Measurements from ENCODE around the gene CASQ2.
"Not testable (repeated sequence)": the region's sequence is repeated elsewhere in the genome, so short reads cannot be mapped to it uniquely, and the experiment has no call there.

CASQ2 gene

DNA sequence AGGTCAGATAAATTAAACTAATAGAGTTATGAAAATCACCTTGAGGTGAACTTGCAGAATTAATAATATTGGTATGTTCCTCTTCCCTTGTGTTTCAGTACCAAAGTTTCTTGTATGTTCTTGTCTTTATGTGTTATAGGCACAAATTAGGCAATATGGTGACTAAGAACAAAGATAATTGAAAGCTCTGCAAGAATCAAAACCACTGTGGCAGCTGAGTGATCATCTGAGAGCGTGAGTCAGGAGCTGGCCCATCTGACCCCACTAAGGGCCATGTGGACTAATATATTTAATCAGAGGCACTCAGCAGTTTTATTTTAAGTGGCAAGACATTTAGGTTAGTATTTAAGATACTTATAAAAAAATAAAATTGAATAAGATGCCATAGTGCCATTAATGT lies 12.8 kb upstream of the CASQ2 start:
- no peak for FAIRE-seq

DNA sequence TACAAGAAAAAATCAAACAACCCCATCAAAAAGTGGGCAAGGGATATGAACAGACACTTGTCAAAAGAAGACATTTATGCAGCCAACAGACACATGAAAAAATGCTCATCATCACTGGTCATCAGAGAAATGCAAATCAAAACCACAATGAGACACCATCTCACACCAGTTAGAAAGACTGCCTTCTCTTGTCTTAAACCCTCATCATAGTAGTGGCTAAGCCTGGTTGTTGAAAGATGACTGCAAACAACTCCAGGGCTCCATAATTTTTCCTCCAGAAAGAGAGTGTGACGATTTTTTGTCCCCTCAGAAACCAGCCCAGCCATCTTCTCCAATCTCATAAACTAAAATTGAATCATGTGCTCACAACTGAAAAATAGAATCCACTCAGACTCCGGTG lies 12.1 kb upstream of the CASQ2 start:
- not testable (repeated sequence) for FAIRE-seq; DNase-seq (ENCODE audit: low spot score)

More for the DNA sequence above, 12.8 kb upstream of the CASQ2 start:
- DNase-seq (ENCODE audit: low spot score), result no peak

DNA sequence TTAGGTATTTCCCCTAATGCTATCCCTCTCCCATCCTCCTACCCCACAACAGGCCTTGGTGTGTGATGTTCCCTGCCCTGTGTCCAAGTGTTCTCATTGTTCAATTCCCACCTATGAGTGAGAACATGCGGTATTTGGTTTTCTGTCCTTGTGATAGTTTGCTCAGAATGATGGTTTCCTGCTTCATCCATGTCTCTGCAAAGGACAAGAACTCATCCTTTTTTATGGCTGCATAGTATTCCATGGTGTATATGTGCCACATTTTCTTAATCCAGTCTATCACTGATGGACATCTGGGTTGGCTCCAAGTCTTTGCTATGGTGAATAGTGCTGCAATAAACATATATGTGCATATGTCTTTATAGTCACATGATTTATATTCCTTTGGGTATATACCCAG lies 10.6 kb upstream of the CASQ2 start:
- FAIRE-seq; DNase-seq (ENCODE audit: low spot score): not testable (repeated sequence)

- FAIRE-seq (peak; percentile 89), DNase-seq (ENCODE audit: low spot score) (peak; percentile 91)
Observed at GRCh38 chr1:115771847-115772457, 3.4 kb upstream of the CASQ2 start.

DNA sequence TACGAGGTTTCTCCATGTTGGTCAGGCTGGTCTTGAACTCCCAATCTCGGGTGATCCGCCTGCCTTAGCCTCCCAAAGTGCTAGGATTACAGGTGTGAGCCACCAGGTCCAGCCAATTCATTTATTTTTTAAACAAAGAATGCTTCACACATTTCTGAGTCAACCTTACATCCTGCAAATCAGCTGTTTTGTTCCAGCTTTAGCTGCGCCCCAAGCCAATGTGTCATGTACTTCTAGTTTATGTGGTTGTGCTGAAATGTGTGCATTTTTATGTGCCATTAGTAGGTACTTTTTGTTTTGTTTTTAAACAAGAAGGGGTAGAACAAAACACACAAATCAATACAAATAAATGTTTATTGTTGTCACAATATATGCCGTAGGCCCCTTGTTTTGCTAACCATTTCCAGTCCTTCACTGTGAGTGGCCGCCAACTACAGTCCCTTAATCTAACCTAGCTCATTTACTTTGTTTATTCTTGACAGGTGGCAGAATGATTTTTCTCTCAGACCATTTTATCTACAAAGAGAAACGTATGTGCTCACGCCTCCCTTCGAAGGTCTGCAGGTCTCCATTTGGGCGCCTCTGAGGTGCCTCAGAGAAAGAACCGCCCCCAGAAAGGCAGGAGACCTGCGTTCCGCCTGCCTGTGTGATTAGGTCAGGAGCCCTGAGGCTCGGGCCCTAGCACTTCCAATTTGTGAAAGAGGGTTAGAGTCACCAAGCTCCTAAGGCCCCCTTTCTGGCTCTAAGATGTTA lies 2.8 kb upstream of the CASQ2 start:
- DNase-seq (ENCODE audit: low spot score) (no peak), FAIRE-seq (no peak)

GRCh38 chr1:115767403-115767802 lies 1.1 kb downstream of the CASQ2 start:
- no peak for FAIRE-seq
- DNase-seq (ENCODE audit: low spot score), result no peak

DNA sequence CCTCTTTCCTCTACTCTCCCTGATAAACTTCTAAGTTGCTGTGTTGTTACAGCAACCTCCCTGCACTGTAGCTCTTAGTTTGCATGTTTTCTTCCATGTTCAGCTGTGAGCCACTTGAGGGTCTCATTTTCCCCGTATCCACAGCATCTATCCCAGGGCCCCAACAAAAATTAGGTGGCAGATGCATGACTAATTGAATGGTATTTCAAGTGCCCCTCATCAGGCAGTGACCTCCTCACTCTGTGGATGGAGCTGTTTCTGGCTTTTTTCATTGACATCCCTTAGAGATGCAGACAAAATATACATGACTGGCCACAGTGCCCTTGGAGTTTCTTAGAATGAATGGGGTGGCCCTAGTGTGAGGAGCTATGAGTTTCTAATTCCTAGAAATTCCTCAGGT lies 3.4 kb downstream of the CASQ2 start:
- FAIRE-seq, result peak; percentile 13

GRCh38 chr1:115764541-115764940 lies 4.0 kb downstream of the CASQ2 start:
- FAIRE-seq, result no peak
- DNase-seq (ENCODE audit: low spot score), result no peak

More for the DNA sequence above, 3.4 kb downstream of the CASQ2 start:
- no peak for DNase-seq (ENCODE audit: low spot score)

DNA sequence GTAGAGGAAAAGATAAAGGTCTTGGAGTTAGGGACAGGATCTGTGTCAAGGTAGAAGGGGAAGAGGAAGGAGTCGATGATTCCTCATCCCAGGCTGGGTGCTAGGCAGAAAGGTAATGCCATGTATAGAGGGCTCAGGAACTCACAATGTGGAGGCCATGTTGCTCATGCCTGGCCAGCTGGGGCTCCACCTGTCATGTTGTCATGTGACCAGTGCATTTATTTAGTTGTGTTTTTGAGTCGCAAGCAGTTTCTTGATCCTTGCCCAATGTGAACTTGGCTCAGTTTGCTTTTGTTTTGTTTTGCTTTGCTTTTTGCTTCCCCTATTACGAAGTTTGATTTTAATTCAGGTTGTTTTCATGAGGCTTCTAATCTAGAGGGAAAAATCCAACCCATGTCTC lies 5.7 kb downstream of the CASQ2 start:
- DNase-seq (ENCODE audit: low spot score) (no peak), FAIRE-seq (no peak)

- FAIRE-seq, result peak; percentile 32
- no peak for DNase-seq (ENCODE audit: low spot score)
Observed at GRCh38 chr1:115761601-115762302, 6.8 kb downstream of the CASQ2 start.

GRCh38 chr1:115757856-115758255 lies 10.7 kb downstream of the CASQ2 start:
- DNase-seq (ENCODE audit: low spot score) (no peak), FAIRE-seq (no peak)

- DNase-seq (ENCODE audit: low spot score) (no peak), FAIRE-seq (no peak)
Observed at GRCh38 chr1:115757326-115757725, 11.2 kb downstream of the CASQ2 start.

- FAIRE-seq (no peak), DNase-seq (ENCODE audit: low spot score) (no peak)
Observed at GRCh38 chr1:115755456-115756370, 12.8 kb downstream of the CASQ2 start.

GRCh38 chr1:115753830-115754229 lies 14.7 kb downstream of the CASQ2 start:
- DNase-seq (ENCODE audit: low spot score) (no peak), FAIRE-seq (no peak)

- FAIRE-seq (no peak), DNase-seq (ENCODE audit: low spot score) (no peak)
Observed at GRCh38 chr1:115753361-115753760, 15.2 kb downstream of the CASQ2 start.

- FAIRE-seq (no peak), DNase-seq (ENCODE audit: low spot score) (peak; percentile 45)
Observed at GRCh38 chr1:115748401-115749150, 19.9 kb downstream of the CASQ2 start.

GRCh38 chr1:115746021-115746690 lies 22.4 kb downstream of the CASQ2 start:
- FAIRE-seq, result no peak

DNA sequence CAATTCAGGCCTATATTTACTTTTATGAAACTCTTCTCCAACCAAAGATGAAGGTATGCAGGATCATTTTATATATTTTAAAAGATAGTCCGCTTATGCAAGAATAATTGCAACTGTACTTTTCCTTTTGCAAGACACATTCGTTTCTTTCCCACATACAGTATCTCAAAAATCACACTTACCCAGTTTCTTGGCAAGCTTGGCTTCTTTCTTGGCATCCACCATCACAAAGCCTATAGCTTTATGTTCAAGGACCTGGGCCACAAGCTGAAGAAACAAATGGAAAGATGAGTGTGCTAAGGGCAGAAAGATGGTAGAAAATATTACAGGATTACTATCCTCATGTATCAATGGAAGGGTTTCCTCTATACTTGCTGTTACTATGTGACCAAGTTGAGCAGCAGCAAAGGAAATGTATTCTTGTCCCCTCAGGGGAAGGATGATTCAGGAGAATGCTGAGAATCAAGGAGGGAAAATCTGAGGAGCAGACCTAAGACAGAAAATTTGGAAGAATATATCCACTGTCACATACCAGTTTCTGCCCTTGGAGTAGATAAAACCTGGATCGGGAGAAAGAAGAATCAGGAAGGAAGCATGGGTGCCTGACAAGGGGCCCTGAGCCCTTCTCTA lies 23.8 kb downstream of the CASQ2 start:
- DNase-seq (ENCODE audit: low spot score) (no peak), FAIRE-seq (no peak)

More at GRCh38 chr1:115746021-115746690, 22.4 kb downstream of the CASQ2 start:
- DNase-seq (ENCODE audit: low spot score), result no peak

DNA sequence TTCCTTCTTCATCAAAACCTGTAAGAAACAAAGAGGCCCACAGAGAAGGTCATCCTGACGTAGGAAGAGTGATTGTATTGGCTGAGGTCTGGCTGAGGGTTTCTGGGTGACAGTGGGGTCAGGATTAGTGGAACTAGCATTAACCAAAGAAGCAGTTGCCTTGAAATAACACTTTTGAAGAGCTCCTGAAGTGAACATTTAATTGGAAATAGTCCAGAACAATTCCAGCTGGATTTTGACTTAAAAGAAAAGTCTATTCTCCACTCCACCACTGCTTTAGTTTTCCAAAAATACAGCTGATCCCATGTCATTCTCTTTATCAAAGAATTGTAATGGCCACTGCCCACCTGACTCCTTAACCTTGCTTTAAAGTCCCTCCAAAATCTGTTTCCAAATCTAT lies 27.7 kb downstream of the CASQ2 start:
- no peak for DNase-seq (ENCODE audit: low spot score)
- no peak for FAIRE-seq

GRCh38 chr1:115732316-115732715 lies 36.2 kb downstream of the CASQ2 start:
- DNase-seq (ENCODE audit: low spot score) (no peak), FAIRE-seq (no peak)
